Right lobe of liver (tissue), 6 donors: ENCODE data around the gene VILL. TPM values are rescaled to one million over a fixed set of nuclear protein-coding genes. Genes with fewer than 3 reads are reported as not detected.

Experiments used
- ATAC-seq, 4 donors: fragments of 200-7000 bp; cut with Tn5 transposase; one replicate each; pipeline ENCODE4 v1.9.1; 2020; ENCODE audit warnings: mild to moderate bottlenecking in 4 of 4, moderate library complexity in 4 of 4
- DNase-seq, 3 donors: peaks; one replicate each; pipeline ENCODE4 v3.0.0-alpha.2; 2020
- H3K27ac ChIP-seq, 3 donors: fragments of 200-600 bp; one replicate each; pipeline ENCODE4 v1.8.0; 2022
- H3K27me3 ChIP-seq, 2 donors: fragments of 200-600 bp; one replicate each; pipeline ENCODE4 v1.8.0; 2022
- H3K36me3 ChIP-seq, 4 donors: fragments of 200-600 bp; sonication (generic) in 1 of 4; one replicate each; pipeline versions ENCODE4 v1.5.1 to v1.8.0; 2017 to 2022; ENCODE audit warnings: control low read depth in 1 of 4
- H3K4me1 ChIP-seq, 4 donors: fragments of 200-600 bp; sonication (generic) in 1 of 4; one replicate each; pipeline versions ENCODE4 v1.5.1 to v1.8.0; 2017 to 2022; ENCODE audit warnings: control low read depth in 1 of 4
- H3K4me3 ChIP-seq, 3 donors: fragments of 200-600 bp; one replicate each; pipeline ENCODE4 v1.8.0; 2022
- H3K9me3 ChIP-seq, 4 donors: fragments of 200-600 bp; sonication (generic) in 1 of 4; one replicate each; pipeline versions ENCODE4 v1.5.1 to v1.8.0; 2017 to 2022; ENCODE audit warnings: control low read depth in 1 of 4
- POLR2A ChIP-seq: fragments of 450-650 bp; IDR thresholded peaks from one replicate; pipeline ENCODE4 v1.6.1; 2017; ENCODE audit warnings: antibody characterized with exemption, mild to moderate bottlenecking
- WGBS: methylation state at CpG from one replicate; pipeline ENCODE4 v1.1.6; 2018; ENCODE audit warnings: low coverage, low lambda C conversion rate; ENCODE audit not compliant: insufficient coverage; ENCODE audit errors: missing lambda C conversion rate; 5-methylcytosine and 5-hydroxymethylcytosine counted together
- intact Hi-C, 2 donors: fragments of 100-400 bp; cut with DNase I; formaldehyde crosslinking; loops; one replicate each; pipeline versions ENCODE4 v1.11.2 to v1.14.1; 2022
- total RNA-seq, 6 experiments: library from RNA; depleted of rRNA in 2 of 6; stranded (reverse); fragments of >200 nt in 2 of 6; fragmentation: NEBNext Ultra II Directional in 3 of 6; extraction: Animal tissue kit (Norgen Biotek cat#: 25700) in 3 of 6; gene quantifications; one replicate each; pipeline versions ENCODE4 v1.1.0 to v1.2.4, GENCODE V29; 2016 to 2023
- TF ChIP-seq, protein P1 (sequence below), 4 donors: fragments of 200-600 bp in 3 of 4; fragments of 450-650 bp in 1 of 4; IDR thresholded peaks; one replicate each; pipeline versions ENCODE4 v1.5.1 to v1.8.0; 2016 to 2022; ENCODE audit warnings: antibody characterized with exemption in 4 of 4, mild to moderate bottlenecking in 2 of 4
- donor health status: DM: no; HTN: yes; CAD: no.
- donor health status: DM: no; HTN: no; CAD: no.
- donor health status: DM: no; HTN: no; CAD: no.
- donor health status: DM: no; HTN: yes; CAD: no.
- donor health status: DM: no; HTN: yes; CAD: no.

Gene VILL
- total RNA-seq, 6 experiments from 2014 or later, result 0.25 to 1.5 (median 0.97) TPM

DNA sequence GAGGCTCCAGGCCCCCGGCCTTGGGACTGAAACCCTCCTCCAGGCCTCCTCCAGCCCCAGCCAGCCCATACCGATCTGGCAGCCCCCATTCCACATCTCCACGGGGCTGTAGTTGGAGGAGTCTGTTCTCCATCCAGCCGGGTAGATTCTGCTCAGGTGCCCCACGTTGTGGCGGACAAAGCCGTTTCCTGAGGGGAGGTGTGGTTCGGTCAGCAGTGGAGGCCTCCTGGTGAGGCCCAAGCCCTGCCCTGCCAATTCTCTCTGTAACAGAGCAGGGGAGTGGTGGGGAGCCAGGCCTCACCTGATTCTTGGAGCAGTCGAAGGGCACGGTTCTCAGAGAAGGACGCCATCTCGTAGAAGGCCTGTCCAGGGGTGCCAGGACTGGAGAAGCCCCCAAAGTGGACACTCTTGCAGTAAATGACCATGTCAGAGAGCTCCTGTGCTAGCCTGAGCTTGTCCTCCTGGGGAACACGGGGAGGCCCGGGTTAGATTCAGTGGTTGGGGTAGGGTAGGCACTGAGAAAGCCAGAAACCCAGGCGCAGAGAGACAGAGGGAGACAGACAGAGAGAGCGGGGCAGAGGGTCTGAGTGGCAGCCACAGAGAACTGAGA is 18.5 kb downstream of the VILL start:
- DNase-seq, result peak in 2 of 3 donors; percentile 16 to 43
- peaks cover 0 to 5% (median 0%) of the 10 kb centered on the region in 4 donors for H3K36me3 ChIP-seq
- no peaks in the 10 kb centered on the region for H3K9me3 ChIP-seq

DNA sequence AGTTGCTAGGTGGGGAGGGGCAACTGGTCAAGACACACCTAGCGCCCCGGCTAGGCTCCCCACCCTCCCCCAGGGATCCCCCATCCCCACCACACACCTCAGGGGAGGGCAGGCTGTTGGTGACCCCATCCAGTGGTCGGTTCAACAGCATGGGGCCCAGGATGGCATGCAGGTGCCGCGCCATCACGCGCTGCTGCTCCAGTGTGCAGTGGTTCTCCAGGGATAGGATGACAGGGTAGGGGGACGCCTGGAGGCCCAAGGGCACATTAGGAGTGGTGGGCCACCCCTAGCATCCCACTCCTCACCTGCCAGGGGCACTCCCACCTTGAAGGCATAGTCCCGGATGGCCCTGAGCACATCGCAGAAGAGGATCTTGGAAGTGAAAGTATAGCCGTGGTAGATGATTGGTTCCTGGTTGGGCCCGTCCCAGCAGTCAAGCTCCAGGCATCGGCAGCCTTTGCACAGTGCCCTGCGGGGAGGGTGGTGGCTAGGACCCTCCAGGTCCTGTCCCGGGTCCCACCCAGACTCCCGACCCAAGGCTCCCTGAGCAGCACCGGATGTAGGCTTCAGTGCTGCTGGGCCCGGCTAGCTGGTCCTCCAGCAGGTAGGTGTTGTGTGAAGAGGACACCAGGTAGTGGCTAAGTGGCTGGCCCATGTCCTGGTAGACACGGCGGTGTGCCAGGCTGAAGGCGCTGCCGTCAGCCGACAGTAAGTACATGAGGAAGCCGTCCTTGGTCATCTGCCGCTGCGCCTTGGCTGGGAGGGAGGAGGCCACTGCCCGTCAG is 19.4 kb downstream of the VILL start:
- Histone ChIP-seq H3K4me1 (no peaks in the 10 kb centered on the region), H3K4me3 (no peak overlapping the region), H3K27ac (no peak overlapping the region), H3K9me3 (no peaks in the 10 kb centered on the region), H3K36me3 (peaks cover 0 to 5% (median 0%) of the 10 kb centered on the region in 4 donors), H3K27me3 (no peaks in the 10 kb centered on the region)
- DNase-seq, result peak in 2 of 3 donors; percentile 20 to 41
- WGBS, result no CpG with 5 or more reads among the region's 27 CpGs
- intact Hi-C loops, result loop anchor here (10.0 kb wide), 1 partner anchor 105 kb away; no protein-coding TSS in a partner anchor
- TF ChIP-seq, protein P1, sequence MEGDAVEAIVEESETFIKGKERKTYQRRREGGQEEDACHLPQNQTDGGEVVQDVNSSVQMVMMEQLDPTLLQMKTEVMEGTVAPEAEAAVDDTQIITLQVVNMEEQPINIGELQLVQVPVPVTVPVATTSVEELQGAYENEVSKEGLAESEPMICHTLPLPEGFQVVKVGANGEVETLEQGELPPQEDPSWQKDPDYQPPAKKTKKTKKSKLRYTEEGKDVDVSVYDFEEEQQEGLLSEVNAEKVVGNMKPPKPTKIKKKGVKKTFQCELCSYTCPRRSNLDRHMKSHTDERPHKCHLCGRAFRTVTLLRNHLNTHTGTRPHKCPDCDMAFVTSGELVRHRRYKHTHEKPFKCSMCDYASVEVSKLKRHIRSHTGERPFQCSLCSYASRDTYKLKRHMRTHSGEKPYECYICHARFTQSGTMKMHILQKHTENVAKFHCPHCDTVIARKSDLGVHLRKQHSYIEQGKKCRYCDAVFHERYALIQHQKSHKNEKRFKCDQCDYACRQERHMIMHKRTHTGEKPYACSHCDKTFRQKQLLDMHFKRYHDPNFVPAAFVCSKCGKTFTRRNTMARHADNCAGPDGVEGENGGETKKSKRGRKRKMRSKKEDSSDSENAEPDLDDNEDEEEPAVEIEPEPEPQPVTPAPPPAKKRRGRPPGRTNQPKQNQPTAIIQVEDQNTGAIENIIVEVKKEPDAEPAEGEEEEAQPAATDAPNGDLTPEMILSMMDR (IDR thresholded peaks at IDR 0.05), result no peak
- no peak for TF ChIP-seq POLR2A
- ATAC-seq, result peak in 2 of 4 donors; percentile 6 to 10

More for the DNA sequence above, 18.5 kb downstream of the VILL start:
- Histone ChIP-seq H3K4me3 (no peak overlapping the region), H3K27ac (no peak overlapping the region), H3K27me3 (no peaks in the 10 kb centered on the region), H3K4me1 (no peaks in the 10 kb centered on the region)
- no peak for ATAC-seq
- TF ChIP-seq, protein P1 (IDR thresholded peaks at IDR 0.05), result no peak
- no peak for TF ChIP-seq POLR2A
- WGBS, result 91% methylated on average over 11 of the region's 16 CpGs
- intact Hi-C loops, result loop anchor here (10.0 kb wide), 1 partner anchor 106 kb away; no protein-coding TSS in a partner anchor

DNA sequence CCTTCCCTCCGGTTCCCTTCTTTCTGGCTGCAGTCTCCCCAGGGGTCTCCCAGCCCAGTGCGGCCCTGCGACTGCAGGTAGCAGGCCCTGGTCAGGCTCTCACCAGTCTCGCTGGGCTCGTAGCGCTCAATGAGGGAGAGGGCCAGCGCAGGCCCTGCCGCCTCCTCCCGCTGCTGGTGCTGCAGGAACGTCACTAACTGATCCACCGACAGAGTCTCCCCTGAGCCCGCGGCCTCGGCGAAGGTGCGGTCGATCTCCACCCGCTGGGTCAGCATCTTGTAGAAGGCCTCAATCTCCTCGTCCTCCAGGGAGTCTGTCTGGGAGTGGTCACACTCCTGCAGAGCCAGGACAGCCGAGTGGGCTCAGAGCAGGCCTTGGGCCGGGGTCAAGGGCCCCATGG is 20.5 kb downstream of the VILL start:
- no peaks in the 10 kb centered on the region for H3K9me3 ChIP-seq
- peaks cover 0 to 6% (median 2%) of the 10 kb centered on the region in 4 donors for H3K36me3 ChIP-seq
- no peak overlapping the region for H3K27ac ChIP-seq
- no peak for TF ChIP-seq POLR2A
- TF ChIP-seq, protein P1 (IDR thresholded peaks at IDR 0.05), result no peak
- WGBS, result no CpG with 5 or more reads among the region's 21 CpGs
- DNase-seq (peak in 1 of 3 donors; percentile 49), ATAC-seq (no peak)
- H3K27me3 ChIP-seq, result no peaks in the 10 kb centered on the region
- intact Hi-C loops, result no loop called here
- no peaks in the 10 kb centered on the region for H3K4me1 ChIP-seq
- H3K4me3 ChIP-seq, result no peak overlapping the region

DNA sequence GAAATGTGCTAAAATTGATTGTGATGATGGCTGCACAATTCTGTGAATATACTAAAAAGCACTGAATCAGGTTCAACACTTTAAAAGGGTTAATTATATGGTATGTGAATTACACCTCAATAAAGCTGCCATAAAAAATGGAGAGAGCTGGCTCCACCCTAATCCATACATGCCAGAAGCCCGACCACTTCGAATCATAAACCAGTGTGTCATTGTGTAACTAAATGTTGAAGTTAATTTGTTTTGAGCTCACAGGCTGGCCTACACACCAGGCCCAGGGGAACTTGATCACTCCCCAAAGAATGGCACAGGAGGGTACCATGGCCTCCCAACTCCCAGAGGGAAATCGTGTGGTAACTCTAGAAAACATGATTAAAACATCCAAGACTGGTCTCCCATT is 24.9 kb downstream of the VILL start:
- Histone ChIP-seq H3K4me1 (no peaks in the 10 kb centered on the region), H3K27me3 (no peaks in the 10 kb centered on the region), H3K9me3 (no peaks in the 10 kb centered on the region), H3K27ac (no peak overlapping the region), H3K36me3 (peaks cover 0 to 7% (median 0%) of the 10 kb centered on the region in 4 donors), H3K4me3 (no peak overlapping the region)
- no peak for ATAC-seq
- 100% methylated on average over 2 of the region's 3 CpGs for WGBS
- intact Hi-C loops, result no loop called here
- TF ChIP-seq, protein P1 (IDR thresholded peaks at IDR 0.05), result no peak
- no peak for TF ChIP-seq POLR2A
- no peak for DNase-seq
